ENCODE measurements around the gene MOCS1.

MOCS1 gene

GRCh38 chr6:39937686-39938333, 3.5 kb upstream of the MOCS1 start:
- no peak overlapping the region; the same call in 1 of the 2 replicates for H3K27ac ChIP-seq
- no peak for TF ChIP-seq CTCF (IDR thresholded peaks at IDR 0.05)
- TF ChIP-seq ZFX (IDR thresholded peaks at IDR 0.05; ENCODE audit: borderline replicate concordance) = no peak

- TF ChIP-seq CTCF (IDR thresholded peaks at IDR 0.05) = no peak
- no peak for TF ChIP-seq ZFX (IDR thresholded peaks at IDR 0.05; ENCODE audit: borderline replicate concordance)
Measured at GRCh38 chr6:39936857-39937256, 2.6 kb upstream of the MOCS1 start.

GRCh38 chr6:39935241-39935640, 979 bp upstream of the MOCS1 start:
- TF ChIP-seq CTCF (IDR thresholded peaks at IDR 0.05) = no peak
- no peak for TF ChIP-seq ZFX (IDR thresholded peaks at IDR 0.05; ENCODE audit: borderline replicate concordance)
- no peak overlapping the region for H3K27ac ChIP-seq

More at GRCh38 chr6:39936857-39937256, 2.6 kb upstream of the MOCS1 start:
- H3K27ac ChIP-seq = no peak overlapping the region

- H3K27ac ChIP-seq = no peak overlapping the region
- no peak for TF ChIP-seq CTCF (IDR thresholded peaks at IDR 0.05)
- no peak for TF ChIP-seq ZFX (IDR thresholded peaks at IDR 0.05; ENCODE audit: borderline replicate concordance)
Measured at GRCh38 chr6:39933669-39934130, 562 bp downstream of the MOCS1 start.

GRCh38 chr6:39932386-39932910, 1.8 kb downstream of the MOCS1 start:
- TF ChIP-seq ZFX (IDR thresholded peaks at IDR 0.05; ENCODE audit: borderline replicate concordance) (no peak), CTCF (IDR thresholded peaks at IDR 0.05) (no peak)
- H3K27ac ChIP-seq = no peak overlapping the region

- H3K27ac ChIP-seq = no peak overlapping the region
- no peak for TF ChIP-seq CTCF (IDR thresholded peaks at IDR 0.05)
- no peak for TF ChIP-seq ZFX (IDR thresholded peaks at IDR 0.05; ENCODE audit: borderline replicate concordance)
Measured at GRCh38 chr6:39931607-39932006, 2.7 kb downstream of the MOCS1 start.

GRCh38 chr6:39930540-39930939, 3.7 kb downstream of the MOCS1 start:
- H3K27ac ChIP-seq = no peak overlapping the region
- no peak for TF ChIP-seq CTCF (IDR thresholded peaks at IDR 0.05)
- no peak for TF ChIP-seq ZFX (IDR thresholded peaks at IDR 0.05; ENCODE audit: borderline replicate concordance)

Data from 22Rv1 (cell line).